HepG2 (cell line): ENCODE data around the gene ANTXR1. TPM values are rescaled to one million over a fixed set of nuclear protein-coding genes. Genes with fewer than 3 reads are reported as not detected.

Experiments used
- ATAC-seq: fragments of 200-7000 bp; cut with Tn5 transposase; 3 replicates; pipeline ENCODE4 v1.9.1; 2020; ENCODE audit warnings: mild to moderate bottlenecking, moderate library complexity
- BruUV-seq: library from RNA; stranded (reverse); fragments of 400-500 nt; replicated peaks from 2 replicates; lab custom pipeline; 2021; lab: Mats Ljungman, UMichigan
- CTCF ChIA-PET: fragments of 300-600 bp; formaldehyde crosslinking; extraction: SDS; loops from one replicate; lab custom pipeline; 2021; ENCODE audit warnings: low total read pairs, inconsistent platforms, low intra/inter-chr PET ratio; lab: Yijun Ruan, JAX
- POLR2A ChIA-PET: fragments of 350-600 bp; sonication (Branson Sonifier 250); formaldehyde crosslinking; loops from one replicate; lab custom pipeline; 2020; ENCODE audit warnings: antibody characterized with exemption, inconsistent platforms; lab: Yijun Ruan, JAX
- DNase-seq: peaks from one replicate; pipeline ENCODE4 v3.0.0-alpha.2; 2015; ENCODE audit warnings: low spot score
- FAIRE-seq: peaks from 3 replicates; lab custom pipeline; 2011; peaks lifted over from hg19 to GRCh38; lab: Jason Lieb, UNC
- H2AFZ ChIP-seq: one replicate; pipeline ENCODE4 v1.6.1; 2011; ENCODE audit warnings: low read length, inconsistent platforms
- H3K27ac ChIP-seq: fragments of 300-600 bp; 3 replicates; pipeline ENCODE4 v1.8.0; 2011; ENCODE audit warnings: mixed run types, mild to moderate bottlenecking, mixed read lengths, low read length, inconsistent platforms; ENCODE audit not compliant: insufficient read depth; ENCODE audit errors: extremely low read length
- H3K27me3 ChIP-seq, 2 experiments: fragments of 200-600 bp in 1 of 2; 2 replicates in 1 of 2; 3 replicates in 1 of 2; pipeline versions ENCODE4 v1.6.0 to v1.8.0; 2011; ENCODE audit warnings: low read length in 2 of 2, mild to moderate bottlenecking in 2 of 2, moderate library complexity in 2 of 2, inconsistent platforms in 1 of 2; ENCODE audit not compliant: insufficient read depth in 2 of 2, control insufficient read depth in 1 of 2
- H3K36me3 ChIP-seq, 2 experiments: fragments of 200-600 bp in 1 of 2; replicated peaks in 1 of 2; 2 replicates in 1 of 2; 3 replicates in 1 of 2; pipeline versions ENCODE4 v1.5.1 to v1.8.0; 2011; ENCODE audit warnings: low read length in 2 of 2, inconsistent platforms in 1 of 2; ENCODE audit not compliant: insufficient read depth in 2 of 2, control insufficient read depth in 1 of 2
- H3K4me1 ChIP-seq: 2 replicates; pipeline ENCODE4 v1.5.1; 2012; ENCODE audit warnings: low read length, inconsistent platforms; ENCODE audit not compliant: insufficient read depth
- H3K4me2 ChIP-seq: 2 replicates; pipeline ENCODE4 v1.6.0; 2011; ENCODE audit warnings: low read depth, low read length, inconsistent platforms
- H3K4me3 ChIP-seq, 3 experiments: fragments of 200-600 bp in 1 of 3; sonication (generic), shearing (Covaris generic) in 1 of 3; replicated peaks in 1 of 3; 2 replicates each; pipeline ENCODE4 v1.5.1; 2011 to 2016; ENCODE audit warnings: low read length in 3 of 3, inconsistent platforms in 2 of 3, low read depth in 2 of 3, mild to moderate bottlenecking in 2 of 3, control low read depth in 1 of 3, mixed read lengths in 1 of 3; ENCODE audit not compliant: insufficient read depth in 1 of 3
- H3K79me2 ChIP-seq: one replicate; pipeline ENCODE4 v1.6.1; 2011; ENCODE audit warnings: low read length, inconsistent platforms; ENCODE audit not compliant: insufficient read depth
- H3K9ac ChIP-seq: 2 replicates; pipeline ENCODE4 v1.6.0; 2011; ENCODE audit warnings: mild to moderate bottlenecking, low read depth, low read length, inconsistent platforms; ENCODE audit not compliant: insufficient read depth
- H3K9me3 ChIP-seq: 2 replicates; pipeline ENCODE4 v1.5.1; 2012; ENCODE audit warnings: mild to moderate bottlenecking, low read length
- H4K20me1 ChIP-seq: 2 replicates; pipeline ENCODE4 v1.6.0; 2011; ENCODE audit warnings: inconsistent platforms, mild to moderate bottlenecking, low read length, moderate library complexity; ENCODE audit not compliant: insufficient read depth
- EP300 ChIP-seq, 3 experiments: sonication (generic) in 1 of 3; formaldehyde crosslinking in 1 of 3; IDR thresholded peaks; 2 replicates each; pipeline versions ENCODE4 v1.5.1 to v1.6.1; 2011 to 2020; ENCODE audit warnings: low read depth in 2 of 3, low read length in 2 of 3, borderline replicate concordance in 1 of 3, improper control_type of control experiment in 1 of 3, mild to moderate bottlenecking in 1 of 3, missing genetic modification reagents in 1 of 3, moderate library complexity in 1 of 3
- MEIS2 ChIP-seq: sonication (generic); formaldehyde crosslinking; IDR thresholded peaks from 2 replicates; pipeline ENCODE4 v1.9.0; 2021; ENCODE audit warnings: mild to moderate bottlenecking, missing genetic modification reagents
- MYC ChIP-seq: sonication (generic); formaldehyde crosslinking; IDR thresholded peaks from 2 replicates; pipeline ENCODE4 v1.9.0; 2021; ENCODE audit warnings: missing genetic modification reagents, borderline replicate concordance
- MYNN ChIP-seq: sonication (generic); formaldehyde crosslinking; IDR thresholded peaks from 2 replicates; pipeline ENCODE4 v1.4.0; 2020; ENCODE audit warnings: mild to moderate bottlenecking, low read depth, missing genetic modification reagents
- SOX5 ChIP-seq: IDR thresholded peaks from 2 replicates; pipeline ENCODE4 v1.6.1; 2016; ENCODE audit warnings: borderline replicate concordance
- TRIM24 ChIP-seq: sonication (generic); formaldehyde crosslinking; IDR thresholded peaks from 2 replicates; pipeline ENCODE4 v1.8.0; 2022; ENCODE audit warnings: mild to moderate bottlenecking, missing genetic modification reagents
- YEATS2 ChIP-seq: sonication (generic); formaldehyde crosslinking; IDR thresholded peaks from 2 replicates; pipeline ENCODE4 v1.4.0; 2020; ENCODE audit warnings: missing genetic modification reagents, borderline replicate concordance
- ZNF468 ChIP-seq: sonication (generic); formaldehyde crosslinking; IDR thresholded peaks from 2 replicates; pipeline ENCODE4 v1.8.0; 2022; ENCODE audit warnings: mild to moderate bottlenecking, moderate library complexity, missing genetic modification reagents
- WGBS: methylation state at CpG from one replicate; pipeline ENCODE4 v1.1.6; 2017; ENCODE audit warnings: low lambda C conversion rate; 5-methylcytosine and 5-hydroxymethylcytosine counted together
- in situ Hi-C: cut with HindIII; loops from 2 replicates; pipeline ENCODE4 v1.10.0; 2017; ENCODE audit warnings: low pct_unique_long_range_greater_than_20kb; ENCODE audit not compliant: extremely low pct_ligation_motif_present
- intact Hi-C: fragments of 100-400 bp; cut with micrococcal nuclease; formaldehyde crosslinking; loops from one replicate; pipeline ENCODE4 v1.10.0; 2022; ENCODE audit not compliant: unreplicated experiment
- polyA plus RNA-seq, 8 experiments: library from polyadenylated mRNA; depleted of rRNA in 3 of 8; stranded (reverse) in 7 of 8; unstranded in 1 of 8; fragments of >200 nt; fragmentation: Illumina TruSeq in 4 of 8; extraction: Trizol in 4 of 8; gene quantifications; 2 replicates each; pipeline versions ENCODE4 v1.2.1 to v1.2.3, GENCODE V29; 2011 to 2016; ENCODE audit warnings: low read depth in 4 of 8, missing spikeins in 1 of 8, mixed read lengths in 1 of 8; ENCODE audit not compliant: insufficient read depth in 1 of 8
- total RNA-seq, 5 experiments: library from RNA; depleted of rRNA; stranded (reverse); fragments of >200 nt; fragmentation: Illumina TruSeq; extraction: Trizol; gene quantifications; 2 replicates each; pipeline ENCODE4 v1.2.3, GENCODE V29; 2016; ENCODE audit warnings: low read depth in 1 of 5

The ANTXR1 gene
- total and polyA plus RNA-seq, 2 of the 13 experiments (the other 11 are each of a cell fraction or from before 2014, with no cell fraction given): 4.5 to 12.7 TPM

DNA sequence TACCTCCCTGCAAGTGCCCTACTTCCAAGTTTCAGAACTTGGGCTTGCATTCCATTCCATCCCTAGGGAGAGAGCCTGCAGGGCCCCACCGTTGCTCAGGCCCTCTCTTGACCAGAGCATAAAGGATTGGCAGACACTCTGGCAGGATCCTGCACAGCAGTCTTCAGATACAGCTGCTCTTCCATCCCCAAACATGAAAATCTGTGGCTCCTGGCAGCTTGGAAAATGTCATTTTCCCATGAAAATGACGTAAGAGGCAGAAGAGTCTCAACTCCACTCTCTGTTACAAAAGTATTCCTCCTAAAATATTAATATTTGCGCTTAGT lies 211.5 kb downstream of the ANTXR1 start:
- Histone ChIP-seq H3K4me3 (no peak overlapping the region), H4K20me1 (no peaks in the 10 kb centered on the region), H3K9me3 (no peaks in the 10 kb centered on the region), H3K9ac (no peak overlapping the region), H3K4me1 (peaks cover 43% of the 10 kb centered on the region), H3K27me3 (no peaks in the 10 kb centered on the region), H3K27ac (no peak overlapping the region), H3K4me2 (peak overlapping the region; percentile 13; the same call in 1 of the 2 replicates), H3K36me3 (no peaks in the 10 kb centered on the region), H3K79me2 (no peaks in the 10 kb centered on the region), H2AFZ (no peak overlapping the region)
- ChIA-PET CTCF (no interaction called here), POLR2A (interaction anchor here (1.0 to 1.4 kb wide), 3 partner anchors 10 to 142 kb away, joined by 3 to 4 read pairs (median 3); no protein-coding TSS in a partner anchor)
- in situ Hi-C loops (no loop called here), intact Hi-C loops (no loop called here)
- FAIRE-seq: no peak
- no TSS peak for BruUV-seq
- ATAC-seq: peak; percentile 51; the same call in 1 of the 3 replicates
- WGBS: 75% methylated on average over 3 of the region's 3 CpGs
- 0 out of 2 replicates have a peak, but pooled peaks have one; percentile 2 for TF ChIP-seq TRIM24 (CRISPR knock-in tag)
- TF ChIP-seq ZNF468 (CRISPR knock-in tag): no peak
- no peak for DNase-seq

GRCh38 chr2:69225933-69226332 lies 213.0 kb downstream of the ANTXR1 start:
- Histone ChIP-seq H3K27me3 (no peaks in the 10 kb centered on the region), H3K27ac (no peak overlapping the region), H4K20me1 (no peaks in the 10 kb centered on the region), H2AFZ (no peak overlapping the region), H3K79me2 (no peaks in the 10 kb centered on the region), H3K9me3 (no peaks in the 10 kb centered on the region), H3K4me1 (peaks cover 41% of the 10 kb centered on the region)
- DNase-seq (no peak), FAIRE-seq (no peak)
- in situ Hi-C loops (no loop called here), intact Hi-C loops (no loop called here)
- POLR2A ChIA-PET: interaction anchor here (1.3 to 2.4 kb wide), 2 partner anchors 9 to 48 kb away, joined by 4 to 5 read pairs; no protein-coding TSS in a partner anchor
- 94% methylated on average over 2 of the region's 2 CpGs for WGBS
- BruUV-seq: no TSS peak
- no peak for TF ChIP-seq YEATS2
- no peak for TF ChIP-seq SOX5 (CRISPR knock-in tag)
- no peak for TF ChIP-seq EP300 (IDR thresholded peaks at IDR 0.05; ENCODE audit: low read depth in 2 of 2, low read length in 2 of 2)
- TF ChIP-seq EP300 (CRISPR knock-in tag; IDR thresholded peaks at IDR 0.05; ENCODE audit: borderline replicate concordance): 0 out of 2 replicates have a peak, but pooled peaks have one; percentile 10
- no peak for TF ChIP-seq MYNN (CRISPR knock-in tag)
- TF ChIP-seq MEIS2 (CRISPR knock-in tag): no peak
- no peak for TF ChIP-seq MYC
- TF ChIP-seq, all 625 proteins: peak for 1
- ATAC-seq: no peak
- CTCF ChIA-PET: no interaction called here
- no peak overlapping the region for H3K4me3 ChIP-seq
- no peak overlapping the region for H3K9ac ChIP-seq
- H3K4me2 ChIP-seq: no peak overlapping the region
- no peaks in the 10 kb centered on the region for H3K36me3 ChIP-seq
